ENCODE measurements around the gene TMOD4.

TMOD4 gene

GRCh38 chr1:151142411-151143056 is 33.2 kb downstream of the TMOD4 start:
- ChIA-PET CTCF (interaction anchor here (0.6 kb wide), 1 partner anchor 42 kb away, joined by 6 read pairs; no protein-coding TSS in a partner anchor), POLR2A (no interaction called here)
- no peak for TF ChIP-seq FOXA1 (IDR thresholded peaks at IDR 0.05)
- no peak for TF ChIP-seq BHLHE40 (IDR thresholded peaks at IDR 0.05; ENCODE audit: borderline replicate concordance)
- TF ChIP-seq FOXM1 (IDR thresholded peaks at IDR 0.05; ENCODE audit: borderline replicate concordance), result no peak
- TF ChIP-seq ARNT (IDR thresholded peaks at IDR 0.05), result no peak
- no peak for TF ChIP-seq PKNOX1 (IDR thresholded peaks at IDR 0.05)
- no peak for TF ChIP-seq ZNF384 (IDR thresholded peaks at IDR 0.05)
- TF ChIP-seq LEF1 (IDR thresholded peaks at IDR 0.05; ENCODE audit: borderline replicate concordance), result no peak
- TF ChIP-seq NFRKB (IDR thresholded peaks at IDR 0.05), result no peak
- no peak for TF ChIP-seq CTBP1 (IDR thresholded peaks at IDR 0.05; ENCODE audit: borderline replicate concordance)
- no peak for TF ChIP-seq HDGF (IDR thresholded peaks at IDR 0.05; ENCODE audit: borderline replicate concordance)
- no peak for TF ChIP-seq ELF4 (IDR thresholded peaks at IDR 0.05)
- no peak for TF ChIP-seq L3MBTL2 (conservative IDR thresholded peaks at IDR 0.05)
- no peak for TF ChIP-seq SUZ12 (IDR thresholded peaks at IDR 0.05)
- TF ChIP-seq SP1 (IDR thresholded peaks at IDR 0.05), result no peak
- no peak for TF ChIP-seq FOXK2 (IDR thresholded peaks at IDR 0.05)
- TF ChIP-seq TARDBP (IDR thresholded peaks at IDR 0.05), result no peak
- no peak for DNase-seq (ENCODE audit: extremely low spot score)

GRCh38 chr1:151137789-151138188 is 38.0 kb downstream of the TMOD4 start:
- CTCF ChIA-PET, result no interaction called here
- no peak for DNase-seq (ENCODE audit: extremely low spot score)
- no peak for TF ChIP-seq TARDBP (IDR thresholded peaks at IDR 0.05)
- TF ChIP-seq NFRKB (IDR thresholded peaks at IDR 0.05), result no peak
- no peak for TF ChIP-seq FOXA1 (IDR thresholded peaks at IDR 0.05)
- no peak for TF ChIP-seq PKNOX1 (IDR thresholded peaks at IDR 0.05)
- POLR2A ChIA-PET, result no interaction called here

- POLR2A ChIA-PET, result interaction anchor here (0.7 kb wide), 1 partner anchor 9 kb away, joined by 3 read pairs; no protein-coding TSS in a partner anchor
- CTCF ChIA-PET, result interaction anchor here (1.1 to 1.2 kb wide), 2 partner anchors 21 to 36 kb away, joined by 3 to 4 read pairs; partner anchors contain the start of gene TNFAIP8L2
- TF ChIP-seq ARNT (IDR thresholded peaks at IDR 0.05) (no peak), SP1 (IDR thresholded peaks at IDR 0.05) (no peak), BHLHE40 (IDR thresholded peaks at IDR 0.05; ENCODE audit: borderline replicate concordance) (no peak), NFRKB (IDR thresholded peaks at IDR 0.05) (no peak), TARDBP (IDR thresholded peaks at IDR 0.05) (no peak), FOXK2 (IDR thresholded peaks at IDR 0.05) (no peak), PKNOX1 (IDR thresholded peaks at IDR 0.05) (no peak), FOXM1 (IDR thresholded peaks at IDR 0.05; ENCODE audit: borderline replicate concordance) (no peak), L3MBTL2 (conservative IDR thresholded peaks at IDR 0.05) (no peak), SUZ12 (IDR thresholded peaks at IDR 0.05) (no peak), LEF1 (IDR thresholded peaks at IDR 0.05; ENCODE audit: borderline replicate concordance) (no peak), ELF4 (IDR thresholded peaks at IDR 0.05) (no peak), CTBP1 (IDR thresholded peaks at IDR 0.05; ENCODE audit: borderline replicate concordance) (no peak), HDGF (IDR thresholded peaks at IDR 0.05; ENCODE audit: borderline replicate concordance) (no peak), ZNF384 (IDR thresholded peaks at IDR 0.05) (no peak), FOXA1 (IDR thresholded peaks at IDR 0.05) (no peak)
- DNase-seq (ENCODE audit: extremely low spot score), result no peak
Observed at GRCh38 chr1:151135433-151136385, 40.1 kb downstream of the TMOD4 start.

- POLR2A ChIA-PET, result interaction anchor here (1.4 kb wide), 1 partner anchor 30 kb away, joined by 5 read pairs; no protein-coding TSS in a partner anchor
- CTCF ChIA-PET, result interaction anchor here (0.6 to 1.2 kb wide), 3 partner anchors 22 to 35 kb away, joined by 3 to 5 read pairs (median 4); partner anchors contain the start of gene TNFAIP8L2
- DNase-seq (ENCODE audit: extremely low spot score), result no peak
- no peak for TF ChIP-seq PKNOX1 (IDR thresholded peaks at IDR 0.05)
- no peak for TF ChIP-seq BHLHE40 (IDR thresholded peaks at IDR 0.05; ENCODE audit: borderline replicate concordance)
- TF ChIP-seq CTBP1 (IDR thresholded peaks at IDR 0.05; ENCODE audit: borderline replicate concordance), result no peak
- TF ChIP-seq TARDBP (IDR thresholded peaks at IDR 0.05), result no peak
- TF ChIP-seq ARNT (IDR thresholded peaks at IDR 0.05), result no peak
- no peak for TF ChIP-seq ELF4 (IDR thresholded peaks at IDR 0.05)
- no peak for TF ChIP-seq SP1 (IDR thresholded peaks at IDR 0.05)
- TF ChIP-seq L3MBTL2 (conservative IDR thresholded peaks at IDR 0.05), result no peak
- no peak for TF ChIP-seq FOXA1 (IDR thresholded peaks at IDR 0.05)
Observed at GRCh38 chr1:151134991-151135390, 40.8 kb downstream of the TMOD4 start.

GRCh38 chr1:151134396-151134795 is 41.4 kb downstream of the TMOD4 start:
- POLR2A ChIA-PET, result interaction anchor here (1.4 kb wide), 1 partner anchor 31 kb away, joined by 5 read pairs; no protein-coding TSS in a partner anchor
- CTCF ChIA-PET, result interaction anchor here (0.6 to 1.2 kb wide), 2 partner anchors 23 to 35 kb away, joined by 4 to 5 read pairs; no protein-coding TSS in a partner anchor
- no peak for DNase-seq (ENCODE audit: extremely low spot score)
- TF ChIP-seq FOXM1 (IDR thresholded peaks at IDR 0.05; ENCODE audit: borderline replicate concordance), result no peak
- no peak for TF ChIP-seq FOXK2 (IDR thresholded peaks at IDR 0.05)
